Urothelium cell line (cell line): Measurements from ENCODE around the gene ERH.

Source experiments
- DNase-seq: peaks from one replicate; pipeline ENCODE4 v3.0.0; 2011; ENCODE audit warnings: low spot score, mixed read lengths
- FAIRE-seq: peaks from 2 replicates; lab custom pipeline; 2011; peaks lifted over from hg19 to GRCh38; lab: Jason Lieb, UNC

The ERH gene

DNA sequence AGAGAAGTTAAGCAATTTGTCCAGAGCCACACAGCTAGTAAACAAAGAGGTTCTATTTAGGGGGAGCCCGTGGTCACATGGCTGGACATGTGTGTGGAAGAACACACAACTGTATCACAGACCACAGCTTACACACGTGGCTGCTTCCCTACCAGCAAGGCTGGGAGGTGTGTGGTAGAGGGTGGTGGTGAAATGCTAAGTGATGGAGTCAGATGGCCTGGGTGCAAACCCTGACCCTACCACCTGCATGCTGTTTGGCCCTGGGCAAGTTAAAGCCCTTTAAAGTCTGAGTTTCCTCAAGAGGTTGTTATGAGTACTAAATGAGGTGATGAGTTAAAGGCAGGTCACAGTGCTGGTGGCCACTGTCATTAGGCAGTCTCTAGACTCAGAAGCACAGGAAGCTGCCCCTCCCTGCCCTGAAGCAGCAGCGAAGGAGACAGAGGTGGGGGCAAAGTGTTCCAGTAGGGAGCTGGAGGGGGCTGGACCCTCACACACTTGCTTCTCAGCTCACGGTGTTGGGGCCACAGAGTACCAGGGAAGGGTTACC lies 64.2 kb downstream of the ERH start:
- DNase-seq, result no peak
- FAIRE-seq, result peak; percentile 96

DNA sequence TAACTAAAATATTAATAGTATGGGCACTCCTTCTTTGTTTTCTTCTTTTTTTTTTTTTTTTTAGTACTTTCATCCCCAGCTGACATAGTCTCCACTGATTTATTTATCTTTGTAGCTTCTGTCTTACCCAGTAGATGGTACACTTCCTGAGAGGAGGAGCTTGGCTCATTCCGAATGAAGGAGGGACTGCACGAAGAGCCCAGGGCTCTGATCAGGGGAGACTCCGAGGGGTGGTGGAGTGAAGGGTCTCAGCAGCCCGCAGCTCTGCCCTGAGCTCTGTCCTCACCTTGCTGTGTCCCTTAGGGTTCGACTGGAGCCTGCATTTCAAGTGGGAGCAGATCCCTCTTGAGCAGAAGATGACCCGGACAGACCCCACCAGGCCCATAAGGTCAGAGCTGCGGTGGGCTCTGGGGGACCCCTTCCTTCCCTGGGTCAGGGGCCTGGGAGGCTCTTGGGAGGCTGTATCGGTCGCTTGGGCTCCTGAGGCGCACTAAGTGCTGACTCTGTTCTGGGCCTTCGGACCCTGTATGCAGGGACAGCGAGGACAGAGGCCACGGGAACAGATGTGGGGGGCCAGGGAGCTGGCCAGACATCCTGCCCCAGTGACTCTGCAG lies 65.2 kb downstream of the ERH start:
- DNase-seq (no peak), FAIRE-seq (no peak)

DNA sequence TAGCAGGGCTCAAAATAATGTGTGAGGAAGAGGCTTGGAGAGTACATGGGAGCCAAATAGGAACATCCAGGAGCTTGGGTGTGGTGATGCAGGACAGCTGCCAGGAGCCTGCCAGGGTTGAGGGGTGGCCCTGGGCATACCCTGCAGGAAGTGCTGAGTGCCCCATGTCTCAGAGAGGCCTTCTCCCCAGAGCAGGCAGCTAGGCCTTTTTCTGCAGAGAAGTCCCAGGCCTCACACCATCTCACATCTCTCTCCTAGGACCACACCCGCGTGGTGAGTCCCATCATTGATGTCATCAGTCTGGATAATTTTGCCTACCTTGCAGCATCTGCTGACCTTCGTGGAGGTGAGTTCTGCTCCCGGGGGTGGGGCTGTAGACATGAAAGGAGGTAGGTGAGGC lies 66.9 kb downstream of the ERH start:
- FAIRE-seq (peak; percentile 84), DNase-seq (no peak)
